Measurements from ENCODE around the gene CADPS2.

DNA sequence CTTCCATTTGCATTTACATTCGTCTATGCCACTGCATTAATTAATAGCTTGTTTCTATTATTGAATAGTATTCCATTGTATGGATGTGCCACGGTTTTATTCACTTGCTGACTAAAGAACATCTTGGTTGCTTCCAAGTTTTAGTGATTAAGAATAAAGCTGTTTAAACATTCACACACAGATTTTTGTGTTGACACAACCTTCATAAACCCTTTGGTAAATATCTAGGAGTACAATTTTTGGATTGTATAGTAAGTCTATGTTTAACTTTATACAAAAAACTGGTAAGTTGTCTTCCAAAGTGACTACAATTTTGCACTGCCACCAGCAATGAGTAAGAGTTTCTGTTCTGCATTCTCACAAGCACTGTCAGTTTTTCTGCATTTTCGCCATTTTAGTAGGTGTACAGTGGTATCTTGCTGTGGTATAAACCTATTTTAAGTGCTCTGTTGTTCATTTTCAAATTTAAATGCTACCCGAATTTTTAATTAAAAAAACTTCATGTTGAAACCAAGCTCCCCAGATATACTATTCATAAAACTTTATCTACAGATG lies 308.7 kb downstream of the CADPS2 start:
- TF ChIP-seq, protein P1, sequence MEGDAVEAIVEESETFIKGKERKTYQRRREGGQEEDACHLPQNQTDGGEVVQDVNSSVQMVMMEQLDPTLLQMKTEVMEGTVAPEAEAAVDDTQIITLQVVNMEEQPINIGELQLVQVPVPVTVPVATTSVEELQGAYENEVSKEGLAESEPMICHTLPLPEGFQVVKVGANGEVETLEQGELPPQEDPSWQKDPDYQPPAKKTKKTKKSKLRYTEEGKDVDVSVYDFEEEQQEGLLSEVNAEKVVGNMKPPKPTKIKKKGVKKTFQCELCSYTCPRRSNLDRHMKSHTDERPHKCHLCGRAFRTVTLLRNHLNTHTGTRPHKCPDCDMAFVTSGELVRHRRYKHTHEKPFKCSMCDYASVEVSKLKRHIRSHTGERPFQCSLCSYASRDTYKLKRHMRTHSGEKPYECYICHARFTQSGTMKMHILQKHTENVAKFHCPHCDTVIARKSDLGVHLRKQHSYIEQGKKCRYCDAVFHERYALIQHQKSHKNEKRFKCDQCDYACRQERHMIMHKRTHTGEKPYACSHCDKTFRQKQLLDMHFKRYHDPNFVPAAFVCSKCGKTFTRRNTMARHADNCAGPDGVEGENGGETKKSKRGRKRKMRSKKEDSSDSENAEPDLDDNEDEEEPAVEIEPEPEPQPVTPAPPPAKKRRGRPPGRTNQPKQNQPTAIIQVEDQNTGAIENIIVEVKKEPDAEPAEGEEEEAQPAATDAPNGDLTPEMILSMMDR (IDR thresholded peaks at IDR 0.05; ENCODE audit: low read length) = no peak
- no peak for TF ChIP-seq EZH2 (IDR thresholded peaks at IDR 0.05; ENCODE audit: borderline replicate concordance, low read length)
